ENCODE data around the gene PXDC1.

DNA sequence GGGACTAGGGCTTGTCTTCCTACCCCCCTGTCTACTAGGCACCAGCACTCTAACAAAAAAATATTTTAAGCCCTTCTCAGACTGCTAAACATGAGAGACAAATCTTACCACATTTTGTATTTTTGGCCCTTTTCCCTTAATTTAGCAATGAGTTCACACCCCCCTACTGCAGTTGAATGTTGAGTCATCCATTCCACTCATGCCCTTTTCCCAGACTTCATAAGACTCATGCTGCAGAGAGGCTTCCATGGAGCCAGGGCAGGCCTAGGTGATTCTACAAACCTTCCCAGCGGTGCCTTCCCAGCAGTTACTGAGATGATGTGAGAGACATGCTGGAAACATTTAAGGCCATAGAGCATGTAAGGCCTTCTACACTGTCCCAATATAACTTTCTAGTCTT, 53.9 kb downstream of the PXDC1 start:
- TF ChIP-seq, protein P1, sequence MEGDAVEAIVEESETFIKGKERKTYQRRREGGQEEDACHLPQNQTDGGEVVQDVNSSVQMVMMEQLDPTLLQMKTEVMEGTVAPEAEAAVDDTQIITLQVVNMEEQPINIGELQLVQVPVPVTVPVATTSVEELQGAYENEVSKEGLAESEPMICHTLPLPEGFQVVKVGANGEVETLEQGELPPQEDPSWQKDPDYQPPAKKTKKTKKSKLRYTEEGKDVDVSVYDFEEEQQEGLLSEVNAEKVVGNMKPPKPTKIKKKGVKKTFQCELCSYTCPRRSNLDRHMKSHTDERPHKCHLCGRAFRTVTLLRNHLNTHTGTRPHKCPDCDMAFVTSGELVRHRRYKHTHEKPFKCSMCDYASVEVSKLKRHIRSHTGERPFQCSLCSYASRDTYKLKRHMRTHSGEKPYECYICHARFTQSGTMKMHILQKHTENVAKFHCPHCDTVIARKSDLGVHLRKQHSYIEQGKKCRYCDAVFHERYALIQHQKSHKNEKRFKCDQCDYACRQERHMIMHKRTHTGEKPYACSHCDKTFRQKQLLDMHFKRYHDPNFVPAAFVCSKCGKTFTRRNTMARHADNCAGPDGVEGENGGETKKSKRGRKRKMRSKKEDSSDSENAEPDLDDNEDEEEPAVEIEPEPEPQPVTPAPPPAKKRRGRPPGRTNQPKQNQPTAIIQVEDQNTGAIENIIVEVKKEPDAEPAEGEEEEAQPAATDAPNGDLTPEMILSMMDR (conservative IDR thresholded peaks at IDR 0.05; ENCODE audit: low read length), result no peak
- no peak for TF ChIP-seq EZH2phosphoT487 (IDR thresholded peaks at IDR 0.05; ENCODE audit: borderline replicate concordance)

Data from Loucy (cell line).